Coronary artery (tissue), 2 donors: ENCODE measurements around the gene FAM181A.

Experiments
- DNase-seq: peaks from one replicate; pipeline ENCODE4 v3.0.0-alpha.2; 2017; ENCODE audit warnings: low spot score
- H3K27ac ChIP-seq, 2 donors: fragments of 200-600 bp; sonication (generic); one replicate each; pipeline ENCODE4 v1.5.1; 2016 to 2019
- H3K4me3 ChIP-seq: fragments of 200-600 bp; sonication (generic); 2 replicates; pipeline ENCODE4 v1.5.1; 2016; ENCODE audit warnings: mild to moderate bottlenecking, moderate library complexity
- TF ChIP-seq, protein P1 (sequence below): fragments of 200-600 bp; sonication (generic); IDR thresholded peaks from one replicate; pipeline ENCODE4 v1.5.1; 2019; ENCODE audit warnings: antibody characterized with exemption

The FAM181A gene

GRCh38 chr14:93895023-93895604, 32.0 kb upstream of the FAM181A start:
- TF ChIP-seq, protein P1, sequence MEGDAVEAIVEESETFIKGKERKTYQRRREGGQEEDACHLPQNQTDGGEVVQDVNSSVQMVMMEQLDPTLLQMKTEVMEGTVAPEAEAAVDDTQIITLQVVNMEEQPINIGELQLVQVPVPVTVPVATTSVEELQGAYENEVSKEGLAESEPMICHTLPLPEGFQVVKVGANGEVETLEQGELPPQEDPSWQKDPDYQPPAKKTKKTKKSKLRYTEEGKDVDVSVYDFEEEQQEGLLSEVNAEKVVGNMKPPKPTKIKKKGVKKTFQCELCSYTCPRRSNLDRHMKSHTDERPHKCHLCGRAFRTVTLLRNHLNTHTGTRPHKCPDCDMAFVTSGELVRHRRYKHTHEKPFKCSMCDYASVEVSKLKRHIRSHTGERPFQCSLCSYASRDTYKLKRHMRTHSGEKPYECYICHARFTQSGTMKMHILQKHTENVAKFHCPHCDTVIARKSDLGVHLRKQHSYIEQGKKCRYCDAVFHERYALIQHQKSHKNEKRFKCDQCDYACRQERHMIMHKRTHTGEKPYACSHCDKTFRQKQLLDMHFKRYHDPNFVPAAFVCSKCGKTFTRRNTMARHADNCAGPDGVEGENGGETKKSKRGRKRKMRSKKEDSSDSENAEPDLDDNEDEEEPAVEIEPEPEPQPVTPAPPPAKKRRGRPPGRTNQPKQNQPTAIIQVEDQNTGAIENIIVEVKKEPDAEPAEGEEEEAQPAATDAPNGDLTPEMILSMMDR: no peak
- Histone ChIP-seq H3K4me3 (no peak overlapping the region), H3K27ac (no peak overlapping the region)
- DNase-seq: no peak

GRCh38 chr14:93897476-93897845, 29.7 kb upstream of the FAM181A start:
- DNase-seq: no peak
- Histone ChIP-seq H3K27ac (no peak overlapping the region), H3K4me3 (no peak overlapping the region)
- TF ChIP-seq, protein P1: no peak

DNA sequence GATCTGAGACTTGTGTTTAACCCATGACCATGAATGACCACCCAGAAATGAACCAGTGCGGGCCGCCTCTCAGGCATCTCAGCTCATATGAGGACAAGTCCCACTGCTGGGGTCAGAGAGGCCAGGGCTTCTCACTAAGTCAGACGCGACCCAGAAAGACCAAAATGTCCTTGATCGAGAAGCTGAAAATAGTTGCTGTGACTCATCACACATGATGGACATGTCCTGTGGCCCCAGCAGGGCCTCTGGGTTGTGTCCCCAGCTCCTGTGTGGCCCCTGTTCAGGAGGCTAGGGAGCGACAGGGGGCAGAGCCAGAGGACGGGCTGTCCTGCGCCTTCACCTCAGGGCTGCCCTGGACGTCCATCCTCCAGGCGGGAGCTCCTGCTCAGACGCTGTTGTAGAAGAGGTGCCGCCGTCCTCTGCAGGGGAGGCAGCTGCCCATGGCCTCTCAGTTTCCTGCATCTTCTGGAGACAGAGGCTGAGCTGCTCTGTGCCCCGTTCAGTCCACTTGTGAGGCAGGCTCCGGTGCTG, 29.0 kb upstream of the FAM181A start:
- DNase-seq: no peak
- TF ChIP-seq, protein P1: no peak
- no peak overlapping the region for H3K4me3 ChIP-seq

DNA sequence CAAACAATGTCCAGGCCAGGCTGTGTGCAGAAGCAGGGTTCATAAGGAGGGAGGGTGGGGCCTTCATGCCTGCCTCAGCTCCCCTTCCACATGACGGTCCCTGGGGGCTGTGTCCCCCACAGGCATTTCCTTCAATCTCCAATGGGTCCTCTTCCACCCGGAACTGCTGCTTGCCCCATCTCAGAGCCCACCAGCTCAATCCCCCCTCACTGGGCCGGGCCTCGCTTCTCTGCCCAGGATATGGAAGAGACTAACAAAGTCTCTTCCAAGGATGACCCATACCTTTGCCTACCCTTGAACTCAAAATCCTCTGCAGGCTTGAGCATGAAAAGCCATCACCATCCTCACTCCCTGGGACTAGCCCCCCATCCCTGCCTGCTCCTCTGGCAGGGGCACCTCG, 28.4 kb upstream of the FAM181A start:
- TF ChIP-seq, protein P1: no peak
- H3K4me3 ChIP-seq: no peak overlapping the region
- DNase-seq: no peak
- no peak overlapping the region for H3K27ac ChIP-seq

More for the DNA sequence above, 29.0 kb upstream of the FAM181A start:
- no peak overlapping the region for H3K27ac ChIP-seq

GRCh38 chr14:93901813-93902212, 25.3 kb upstream of the FAM181A start:
- Histone ChIP-seq H3K4me3 (no peak overlapping the region), H3K27ac (no peak overlapping the region)
- no peak for DNase-seq
- TF ChIP-seq, protein P1: no peak

DNA sequence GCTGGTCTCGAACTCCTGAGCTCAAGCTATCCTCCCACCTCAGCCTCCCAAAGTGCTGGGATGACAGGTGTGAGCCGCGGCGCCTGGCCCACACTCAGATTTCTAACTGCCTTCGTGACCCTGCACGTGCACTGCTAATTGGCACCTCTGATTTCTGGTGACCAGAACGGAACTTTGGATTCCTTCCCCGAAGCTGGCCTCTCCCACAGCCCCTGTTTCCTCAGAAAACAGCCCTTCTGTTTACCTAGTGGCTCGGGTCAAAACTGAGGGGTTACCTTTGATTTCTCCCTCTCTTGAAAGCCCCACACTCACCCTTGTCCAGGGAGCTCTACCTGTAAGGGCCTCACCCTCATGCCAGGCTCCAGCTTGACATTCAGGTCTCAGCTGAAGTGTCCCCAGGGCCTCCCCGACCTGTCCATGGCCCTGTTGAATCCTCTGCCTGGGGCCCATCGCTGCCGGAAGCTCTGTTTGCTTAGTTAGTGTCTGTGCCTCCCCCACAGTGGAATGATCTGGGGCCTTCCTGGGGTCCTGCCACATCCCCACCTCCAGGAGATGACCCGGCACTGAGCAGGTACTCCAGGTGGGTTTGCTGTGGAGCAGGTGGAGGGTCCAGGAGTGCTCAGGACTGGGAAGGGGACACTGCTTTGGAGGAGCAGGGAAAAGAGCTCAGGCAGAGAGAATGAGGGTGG, 24.4 kb upstream of the FAM181A start:
- no peak for DNase-seq
- H3K4me3 ChIP-seq: no peak overlapping the region
- TF ChIP-seq, protein P1: no peak
- no peak overlapping the region for H3K27ac ChIP-seq
